Loucy (cell line): ENCODE measurements around the gene ROGDI.

Experiments used
- EZH2phosphoT487 ChIP-seq: fragments of 200-600 bp; IDR thresholded peaks from 2 replicates; pipeline ENCODE4 v1.6.1; 2018; ENCODE audit warnings: antibody characterized with exemption, mild to moderate bottlenecking, moderate library complexity, borderline replicate concordance
- TF ChIP-seq, protein P1 (sequence below): fragments of 200-600 bp; sonication (generic); conservative IDR thresholded peaks from 2 replicates; pipeline ENCODE4 v1.5.1; 2014; ENCODE audit warnings: mild to moderate bottlenecking, antibody characterized with exemption, low read length

DNA sequence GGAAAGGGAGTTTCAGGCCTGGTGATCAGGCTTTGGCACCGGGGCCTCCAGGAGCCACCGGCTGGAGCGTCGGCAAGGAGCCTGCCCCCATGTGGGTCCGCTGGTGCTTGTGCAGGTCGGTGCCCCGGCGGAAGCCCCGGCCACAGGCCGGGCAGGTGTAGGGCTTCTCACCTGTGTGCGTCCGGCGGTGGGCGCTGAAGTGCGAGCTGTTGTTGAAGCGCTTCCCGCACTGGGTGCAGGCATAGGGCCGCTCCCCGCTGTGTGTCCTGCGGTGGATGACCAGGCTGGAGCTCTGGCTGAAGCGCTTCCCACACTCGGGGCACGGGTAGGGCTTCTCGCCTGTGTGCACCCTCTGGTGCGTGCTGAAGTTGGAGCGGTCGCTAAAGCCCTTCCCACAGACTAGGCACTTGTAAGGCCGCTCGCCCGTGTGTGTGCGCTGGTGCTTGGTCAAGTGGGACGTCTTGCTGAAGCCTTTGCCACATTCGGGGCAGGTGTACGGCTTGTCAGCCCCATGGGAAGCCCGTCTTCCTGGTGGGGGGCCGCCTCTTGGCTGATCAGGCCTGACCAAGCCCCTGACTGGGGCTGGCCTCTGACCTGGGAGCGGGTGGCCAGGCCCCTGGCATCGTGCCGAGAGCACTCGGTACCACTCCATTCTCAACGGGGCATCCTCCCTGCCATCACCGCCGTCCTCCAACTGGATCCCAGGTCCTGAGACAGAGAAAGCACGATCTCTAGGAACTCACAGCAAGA is 49.9 kb downstream of the ROGDI start:
- TF ChIP-seq, protein P1, sequence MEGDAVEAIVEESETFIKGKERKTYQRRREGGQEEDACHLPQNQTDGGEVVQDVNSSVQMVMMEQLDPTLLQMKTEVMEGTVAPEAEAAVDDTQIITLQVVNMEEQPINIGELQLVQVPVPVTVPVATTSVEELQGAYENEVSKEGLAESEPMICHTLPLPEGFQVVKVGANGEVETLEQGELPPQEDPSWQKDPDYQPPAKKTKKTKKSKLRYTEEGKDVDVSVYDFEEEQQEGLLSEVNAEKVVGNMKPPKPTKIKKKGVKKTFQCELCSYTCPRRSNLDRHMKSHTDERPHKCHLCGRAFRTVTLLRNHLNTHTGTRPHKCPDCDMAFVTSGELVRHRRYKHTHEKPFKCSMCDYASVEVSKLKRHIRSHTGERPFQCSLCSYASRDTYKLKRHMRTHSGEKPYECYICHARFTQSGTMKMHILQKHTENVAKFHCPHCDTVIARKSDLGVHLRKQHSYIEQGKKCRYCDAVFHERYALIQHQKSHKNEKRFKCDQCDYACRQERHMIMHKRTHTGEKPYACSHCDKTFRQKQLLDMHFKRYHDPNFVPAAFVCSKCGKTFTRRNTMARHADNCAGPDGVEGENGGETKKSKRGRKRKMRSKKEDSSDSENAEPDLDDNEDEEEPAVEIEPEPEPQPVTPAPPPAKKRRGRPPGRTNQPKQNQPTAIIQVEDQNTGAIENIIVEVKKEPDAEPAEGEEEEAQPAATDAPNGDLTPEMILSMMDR: no peak
- no peak for TF ChIP-seq EZH2phosphoT487
